HepG2 (cell line): ENCODE measurements around the gene ZNF416. TPM values are rescaled to one million over a fixed set of nuclear protein-coding genes. Genes with fewer than 3 reads are reported as not detected.

Source experiments
- AKAP8 ChIP-seq: sonication (generic); formaldehyde crosslinking; IDR thresholded peaks from 2 replicates; pipeline ENCODE4 v1.5.1; 2020; ENCODE audit warnings: mild to moderate bottlenecking, missing genetic modification reagents
- ELF3 ChIP-seq: IDR thresholded peaks from 2 replicates; pipeline ENCODE4 v1.6.1; 2016; ENCODE audit warnings: missing genetic modification reagents, missing compliant biosample characterization
- KDM3A ChIP-seq: IDR thresholded peaks from 2 replicates; pipeline ENCODE4 v1.6.1; 2018; ENCODE audit warnings: low read depth, missing compliant biosample characterization
- MATR3 ChIP-seq: sonication (generic); formaldehyde crosslinking; IDR thresholded peaks from 2 replicates; pipeline ENCODE4 v1.4.0; 2020; ENCODE audit warnings: missing genetic modification reagents
- NFKB2 ChIP-seq: sonication (generic); formaldehyde crosslinking; IDR thresholded peaks from 2 replicates; pipeline ENCODE4 v1.4.0; 2020; ENCODE audit warnings: missing genetic modification reagents, borderline replicate concordance
- POLR2AphosphoS5 ChIP-seq: IDR thresholded peaks from 2 replicates; pipeline ENCODE4 v1.6.1; 2012; ENCODE audit warnings: low read depth, low read length
- TGIF2 ChIP-seq: IDR thresholded peaks from 2 replicates; pipeline ENCODE4 v1.6.1; 2016; ENCODE audit warnings: control low read depth, missing compliant biosample characterization
- ZNF713 ChIP-seq: sonication (generic); formaldehyde crosslinking; IDR thresholded peaks from 2 replicates; pipeline ENCODE4 v1.4.0; 2020; ENCODE audit warnings: mild to moderate bottlenecking, missing genetic modification reagents
- polyA plus RNA-seq, 8 experiments: library from polyadenylated mRNA; depleted of rRNA in 3 of 8; stranded (reverse) in 7 of 8; unstranded in 1 of 8; fragments of >200 nt; fragmentation: Illumina TruSeq in 4 of 8; extraction: Trizol in 4 of 8; gene quantifications; 2 replicates each; pipeline versions ENCODE4 v1.2.1 to v1.2.3, GENCODE V29; 2011 to 2016; ENCODE audit warnings: low read depth in 4 of 8, missing spikeins in 1 of 8, mixed read lengths in 1 of 8; ENCODE audit not compliant: insufficient read depth in 1 of 8
- total RNA-seq, 5 experiments: library from RNA; depleted of rRNA; stranded (reverse); fragments of >200 nt; fragmentation: Illumina TruSeq; extraction: Trizol; gene quantifications; 2 replicates each; pipeline ENCODE4 v1.2.3, GENCODE V29; 2016; ENCODE audit warnings: low read depth in 1 of 5
- TF ChIP-seq, protein P1 (sequence below), 2 experiments: fragments of 450-650 bp in 1 of 2; sonication (generic) in 1 of 2; formaldehyde crosslinking in 1 of 2; IDR thresholded peaks; 2 replicates each; pipeline versions ENCODE4 v1.6.1 to v1.8.0; 2016 to 2022; ENCODE audit warnings: antibody characterized with exemption in 1 of 2, mild to moderate bottlenecking in 1 of 2, missing genetic modification reagents in 1 of 2
- TF ChIP-seq, protein P2 (sequence below): IDR thresholded peaks from 2 replicates; pipeline ENCODE4 v1.6.1; 2016; ENCODE audit warnings: low read depth, control low read depth
- TF ChIP-seq, protein P3 (sequence below): sonication (generic); formaldehyde crosslinking; IDR thresholded peaks from 2 replicates; pipeline ENCODE4 v1.5.1; 2020; ENCODE audit warnings: missing genetic modification reagents, mild to moderate bottlenecking, borderline replicate concordance
- TF ChIP-seq, protein P4 (sequence below): sonication (generic); formaldehyde crosslinking; IDR thresholded peaks from 2 replicates; pipeline ENCODE4 v1.5.1; 2020; ENCODE audit warnings: mild to moderate bottlenecking, missing genetic modification reagents

Gene ZNF416
- total and polyA plus RNA-seq, 2 of the 13 experiments (the other 11 are each of a cell fraction or from before 2014, with no cell fraction given): 1.5 to 5.3 TPM

DNA sequence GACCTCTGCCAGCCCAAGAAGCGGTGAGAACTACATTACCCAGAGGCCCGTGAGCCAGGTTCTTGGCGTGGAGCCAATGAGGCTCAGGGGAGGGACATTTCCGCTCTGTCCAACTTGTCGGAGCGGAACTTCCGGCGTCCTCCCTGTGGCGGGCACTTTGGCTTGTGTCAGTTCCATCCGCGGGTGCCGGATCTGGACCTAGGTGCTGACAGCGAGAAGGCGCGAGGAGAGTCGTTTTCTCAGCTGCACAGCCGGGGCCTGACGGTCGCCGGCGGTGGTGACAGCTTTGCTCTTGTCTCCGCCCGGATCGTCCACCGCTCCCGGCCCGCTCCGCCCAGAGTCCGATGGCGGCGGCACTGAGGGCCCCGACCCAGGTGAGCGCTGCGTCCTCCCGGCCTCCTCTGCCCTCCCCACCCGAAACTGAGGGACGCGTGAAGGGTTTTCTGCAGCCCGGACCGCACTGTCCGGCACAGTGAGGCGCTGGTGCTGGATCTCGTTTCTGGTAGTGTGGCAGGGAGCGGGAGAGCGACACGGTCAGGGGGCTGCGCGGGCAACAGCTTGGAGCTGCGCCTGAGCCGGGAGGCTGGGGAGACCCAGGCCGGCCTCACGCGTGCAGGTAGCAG, 21.2 kb upstream of the ZNF416 start, which contains the start of gene ZNF530 (continued):
- TF ChIP-seq, protein P1, sequence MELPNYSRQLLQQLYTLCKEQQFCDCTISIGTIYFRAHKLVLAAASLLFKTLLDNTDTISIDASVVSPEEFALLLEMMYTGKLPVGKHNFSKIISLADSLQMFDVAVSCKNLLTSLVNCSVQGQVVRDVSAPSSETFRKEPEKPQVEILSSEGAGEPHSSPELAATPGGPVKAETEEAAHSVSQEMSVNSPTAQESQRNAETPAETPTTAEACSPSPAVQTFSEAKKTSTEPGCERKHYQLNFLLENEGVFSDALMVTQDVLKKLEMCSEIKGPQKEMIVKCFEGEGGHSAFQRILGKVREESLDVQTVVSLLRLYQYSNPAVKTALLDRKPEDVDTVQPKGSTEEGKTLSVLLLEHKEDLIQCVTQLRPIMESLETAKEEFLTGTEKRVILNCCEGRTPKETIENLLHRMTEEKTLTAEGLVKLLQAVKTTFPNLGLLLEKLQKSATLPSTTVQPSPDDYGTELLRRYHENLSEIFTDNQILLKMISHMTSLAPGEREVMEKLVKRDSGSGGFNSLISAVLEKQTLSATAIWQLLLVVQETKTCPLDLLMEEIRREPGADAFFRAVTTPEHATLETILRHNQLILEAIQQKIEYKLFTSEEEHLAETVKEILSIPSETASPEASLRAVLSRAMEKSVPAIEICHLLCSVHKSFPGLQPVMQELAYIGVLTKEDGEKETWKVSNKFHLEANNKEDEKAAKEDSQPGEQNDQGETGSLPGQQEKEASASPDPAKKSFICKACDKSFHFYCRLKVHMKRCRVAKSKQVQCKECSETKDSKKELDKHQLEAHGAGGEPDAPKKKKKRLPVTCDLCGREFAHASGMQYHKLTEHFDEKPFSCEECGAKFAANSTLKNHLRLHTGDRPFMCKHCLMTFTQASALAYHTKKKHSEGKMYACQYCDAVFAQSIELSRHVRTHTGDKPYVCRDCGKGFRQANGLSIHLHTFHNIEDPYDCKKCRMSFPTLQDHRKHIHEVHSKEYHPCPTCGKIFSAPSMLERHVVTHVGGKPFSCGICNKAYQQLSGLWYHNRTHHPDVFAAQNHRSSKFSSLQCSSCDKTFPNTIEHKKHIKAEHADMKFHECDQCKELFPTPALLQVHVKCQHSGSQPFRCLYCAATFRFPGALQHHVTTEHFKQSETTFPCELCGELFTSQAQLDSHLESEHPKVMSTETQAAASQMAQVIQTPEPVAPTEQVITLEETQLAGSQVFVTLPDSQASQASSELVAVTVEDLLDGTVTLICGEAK (IDR thresholded peaks at IDR 0.05): peak; percentile 72
- TF ChIP-seq, protein P1 (CRISPR knock-in tag; IDR thresholded peaks at IDR 0.05): no peak; the same call in 1 of the 2 replicates
- peak; percentile 52; the same call in 1 of the 2 replicates for TF ChIP-seq POLR2AphosphoS5
- peak; percentile 71 for TF ChIP-seq ELF3
- TF ChIP-seq KDM3A: 0 out of 2 replicates have a peak, but pooled peaks have one; percentile 33
- peak; percentile 96 for TF ChIP-seq TGIF2
- TF ChIP-seq, protein P2, sequence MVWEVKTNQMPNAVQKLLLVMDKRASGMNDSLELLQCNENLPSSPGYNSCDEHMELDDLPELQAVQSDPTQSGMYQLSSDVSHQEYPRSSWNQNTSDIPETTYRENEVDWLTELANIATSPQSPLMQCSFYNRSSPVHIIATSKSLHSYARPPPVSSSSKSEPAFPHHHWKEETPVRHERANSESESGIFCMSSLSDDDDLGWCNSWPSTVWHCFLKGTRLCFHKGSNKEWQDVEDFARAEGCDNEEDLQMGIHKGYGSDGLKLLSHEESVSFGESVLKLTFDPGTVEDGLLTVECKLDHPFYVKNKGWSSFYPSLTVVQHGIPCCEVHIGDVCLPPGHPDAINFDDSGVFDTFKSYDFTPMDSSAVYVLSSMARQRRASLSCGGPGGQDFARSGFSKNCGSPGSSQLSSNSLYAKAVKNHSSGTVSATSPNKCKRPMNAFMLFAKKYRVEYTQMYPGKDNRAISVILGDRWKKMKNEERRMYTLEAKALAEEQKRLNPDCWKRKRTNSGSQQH (CRISPR knock-in tag): peak; percentile 88; the same call in 1 of the 2 replicates
- TF ChIP-seq, protein P3, sequence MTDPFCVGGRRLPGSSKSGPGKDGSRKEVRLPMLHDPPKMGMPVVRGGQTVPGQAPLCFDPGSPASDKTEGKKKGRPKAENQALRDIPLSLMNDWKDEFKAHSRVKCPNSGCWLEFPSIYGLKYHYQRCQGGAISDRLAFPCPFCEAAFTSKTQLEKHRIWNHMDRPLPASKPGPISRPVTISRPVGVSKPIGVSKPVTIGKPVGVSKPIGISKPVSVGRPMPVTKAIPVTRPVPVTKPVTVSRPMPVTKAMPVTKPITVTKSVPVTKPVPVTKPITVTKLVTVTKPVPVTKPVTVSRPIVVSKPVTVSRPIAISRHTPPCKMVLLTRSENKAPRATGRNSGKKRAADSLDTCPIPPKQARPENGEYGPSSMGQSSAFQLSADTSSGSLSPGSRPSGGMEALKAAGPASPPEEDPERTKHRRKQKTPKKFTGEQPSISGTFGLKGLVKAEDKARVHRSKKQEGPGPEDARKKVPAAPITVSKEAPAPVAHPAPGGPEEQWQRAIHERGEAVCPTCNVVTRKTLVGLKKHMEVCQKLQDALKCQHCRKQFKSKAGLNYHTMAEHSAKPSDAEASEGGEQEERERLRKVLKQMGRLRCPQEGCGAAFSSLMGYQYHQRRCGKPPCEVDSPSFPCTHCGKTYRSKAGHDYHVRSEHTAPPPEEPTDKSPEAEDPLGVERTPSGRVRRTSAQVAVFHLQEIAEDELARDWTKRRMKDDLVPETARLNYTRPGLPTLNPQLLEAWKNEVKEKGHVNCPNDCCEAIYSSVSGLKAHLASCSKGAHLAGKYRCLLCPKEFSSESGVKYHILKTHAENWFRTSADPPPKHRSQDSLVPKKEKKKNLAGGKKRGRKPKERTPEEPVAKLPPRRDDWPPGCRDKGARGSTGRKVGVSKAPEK (CRISPR knock-in tag): no peak
- TF ChIP-seq AKAP8 (CRISPR knock-in tag): 0 out of 2 replicates have a peak, but pooled peaks have one; percentile 35
- no peak; the same call in 1 of the 2 replicates for TF ChIP-seq NFKB2 (CRISPR knock-in tag)
- TF ChIP-seq ZNF713 (CRISPR knock-in tag): no peak
- TF ChIP-seq, protein P4, sequence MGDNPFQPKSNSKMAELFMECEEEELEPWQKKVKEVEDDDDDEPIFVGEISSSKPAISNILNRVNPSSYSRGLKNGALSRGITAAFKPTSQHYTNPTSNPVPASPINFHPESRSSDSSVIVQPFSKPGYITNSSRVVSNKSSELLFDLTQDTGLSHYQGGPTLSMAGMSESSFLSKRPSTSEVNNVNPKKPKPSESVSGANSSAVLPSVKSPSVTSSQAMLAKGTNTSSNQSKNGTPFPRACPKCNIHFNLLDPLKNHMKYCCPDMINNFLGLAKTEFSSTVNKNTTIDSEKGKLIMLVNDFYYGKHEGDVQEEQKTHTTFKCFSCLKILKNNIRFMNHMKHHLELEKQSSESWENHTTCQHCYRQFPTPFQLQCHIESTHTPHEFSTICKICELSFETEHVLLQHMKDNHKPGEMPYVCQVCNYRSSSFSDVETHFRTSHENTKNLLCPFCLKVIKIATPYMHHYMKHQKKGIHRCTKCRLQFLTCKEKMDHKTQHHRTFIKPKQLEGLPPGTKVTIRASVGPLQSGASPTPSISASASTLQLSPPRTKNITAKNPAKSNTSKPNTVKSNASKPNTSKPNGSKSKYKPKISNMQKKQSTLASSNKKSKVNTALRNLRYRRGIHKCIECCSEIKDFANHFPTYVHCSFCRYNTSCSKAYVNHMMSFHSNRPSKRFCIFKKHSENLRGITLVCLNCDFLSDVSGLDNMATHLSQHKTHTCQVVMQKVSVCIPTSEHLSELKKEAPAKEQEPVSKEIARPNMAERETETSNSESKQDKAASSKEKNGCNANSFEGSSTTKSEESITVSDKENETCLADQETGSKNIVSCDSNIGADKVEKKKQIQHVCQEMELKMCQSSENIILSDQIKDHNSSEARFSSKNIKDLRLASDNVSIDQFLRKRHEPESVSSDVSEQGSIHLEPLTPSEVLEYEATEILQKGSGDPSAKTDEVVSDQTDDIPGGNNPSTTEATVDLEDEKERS (CRISPR knock-in tag): no peak
- no peak for TF ChIP-seq MATR3 (CRISPR knock-in tag)
